B cell (primary cell): ENCODE data around the gene CMTM8. TPM values are rescaled to one million over a fixed set of nuclear protein-coding genes. Genes with fewer than 3 reads are reported as not detected.

ENCODE experiments used
- ATAC-seq: fragments of 200-7000 bp; cut with Tn5 transposase; one replicate; pipeline ENCODE4 v1.10.0; 2021; ENCODE audit warnings: low read depth, mild to moderate bottlenecking, moderate number of reproducible peaks, moderate library complexity
- CTCF ChIA-PET: fragments of 350-600 bp; sonication (Branson Sonifier 250); formaldehyde crosslinking; loops from one replicate; lab custom pipeline; 2021; ENCODE audit warnings: antibody characterized with exemption, inconsistent platforms; lab: Charles Lee
- POLR2A ChIA-PET: fragments of 350-600 bp; sonication (Branson Sonifier 250); formaldehyde crosslinking; loops from one replicate; lab custom pipeline; 2021; ENCODE audit warnings: antibody characterized with exemption; lab: Charles Lee
- DNase-seq: peaks from one replicate; pipeline ENCODE4 v3.0.0; 2013
- H2AFZ ChIP-seq: 2 replicates; pipeline ENCODE4 v1.6.1; 2012; ENCODE audit warnings: mild to moderate bottlenecking, low read depth, low read length; ENCODE audit not compliant: insufficient read depth, poor library complexity, severe bottlenecking
- H3K27ac ChIP-seq, 2 donors: 1 replicate in 1 of 2; 2 replicates in 1 of 2; pipeline ENCODE4 v1.5.1; 2012 to 2013; ENCODE audit warnings: low read length in 2 of 2, mild to moderate bottlenecking in 2 of 2, moderate library complexity in 1 of 2
- H3K27me3 ChIP-seq, 4 experiments: fragments of 200-600 bp in 1 of 4; sonication (generic) in 1 of 4; replicated peaks in 1 of 4; 1 replicate in 2 of 4; 2 replicates in 2 of 4; pipeline versions ENCODE4 v1.6.1 to v1.7.0; 2013 to 2016; ENCODE audit warnings: low read length in 3 of 4, mild to moderate bottlenecking in 2 of 4, mixed read lengths in 1 of 4, moderate library complexity in 1 of 4; ENCODE audit not compliant: insufficient read depth in 4 of 4, control insufficient read depth in 3 of 4; ENCODE audit errors: control extremely low read depth in 1 of 4
- H3K36me3 ChIP-seq, 2 experiments: replicated peaks in 1 of 2; 1 replicate in 1 of 2; 2 replicates in 1 of 2; pipeline versions ENCODE4 v1.6.1 to v1.7.1; 2013; ENCODE audit warnings: low read length in 1 of 2; ENCODE audit not compliant: insufficient read depth in 2 of 2, control insufficient read depth in 1 of 2; ENCODE audit errors: control extremely low read depth in 1 of 2, extremely low read depth in 1 of 2
- H3K4me1 ChIP-seq, 2 donors: fragments of 200-600 bp in 1 of 2; sonication (generic) in 1 of 2; 1 replicate in 1 of 2; 2 replicates in 1 of 2; pipeline versions ENCODE4 v1.5.1 to v1.6.1; 2013 to 2017; ENCODE audit warnings: low read length in 2 of 2; ENCODE audit not compliant: control insufficient read depth in 2 of 2, insufficient read depth in 2 of 2
- H3K4me2 ChIP-seq: replicated peaks from 2 replicates; pipeline ENCODE3; 2012; ENCODE audit warnings: mild to moderate bottlenecking, low read depth, low read length; ENCODE audit not compliant: poor library complexity, severe bottlenecking
- H3K4me3 ChIP-seq, 5 experiments: fragments of 200-600 bp in 1 of 5; sonication (generic) in 1 of 5; 1 replicate in 3 of 5; 2 replicates in 2 of 5; pipeline versions ENCODE4 v1.5.1 to v1.7.0; 2011 to 2016; ENCODE audit warnings: low read length in 4 of 5, mild to moderate bottlenecking in 4 of 5, low read depth in 2 of 5, control low read depth in 1 of 5, moderate library complexity in 1 of 5; ENCODE audit not compliant: insufficient read depth in 1 of 5; ENCODE audit errors: control extremely low read depth in 1 of 5, extremely low read depth in 1 of 5
- H3K79me2 ChIP-seq: fragments of 200-600 bp; sonication (generic); one replicate; pipeline ENCODE4 v1.6.0; 2016; ENCODE audit warnings: low read length; ENCODE audit not compliant: control insufficient read depth, insufficient read depth
- H3K9ac ChIP-seq: fragments of 200-600 bp; sonication (generic); 2 replicates; pipeline ENCODE4 v1.6.1; 2017; ENCODE audit warnings: mild to moderate bottlenecking, low read length, moderate library complexity
- H3K9me3 ChIP-seq, 3 donors: one replicate each; pipeline versions ENCODE4 v1.6.1 to v1.7.1; 2013; ENCODE audit warnings: low read length in 2 of 3; ENCODE audit not compliant: control insufficient read depth in 2 of 3, insufficient read depth in 1 of 3; ENCODE audit errors: control extremely low read depth in 1 of 3
- H4K20me1 ChIP-seq: 2 replicates; pipeline ENCODE4 v1.6.0; 2012; ENCODE audit warnings: mild to moderate bottlenecking, low read length; ENCODE audit not compliant: insufficient read depth, control insufficient read depth, poor library complexity, severe bottlenecking
- H3K27ac Mint-ChIP-seq: one replicate; pipeline ENCODE4 v1.8.0; 2021; ENCODE audit warnings: mixed read lengths
- H3K27me3 Mint-ChIP-seq: one replicate; pipeline ENCODE4 v1.8.0; 2021; ENCODE audit warnings: mixed read lengths
- H3K4me1 Mint-ChIP-seq: one replicate; pipeline ENCODE4 v1.8.0; 2021; ENCODE audit warnings: mixed read lengths
- H3K4me3 Mint-ChIP-seq: one replicate; pipeline ENCODE4 v1.8.0; 2021; ENCODE audit warnings: mixed read lengths
- H3K9me3 Mint-ChIP-seq: one replicate; pipeline ENCODE4 v1.8.0; 2022; ENCODE audit warnings: mixed read lengths; ENCODE audit not compliant: insufficient read depth
- EZH2 ChIP-seq: IDR thresholded peaks from 2 replicates; pipeline ENCODE4 v1.6.1; 2012; ENCODE audit warnings: borderline replicate concordance, low read depth, mild to moderate bottlenecking, moderate library complexity, low read length; ENCODE audit not compliant: insufficient read depth, poor library complexity, severe bottlenecking
- WGBS: methylation state at CpG from one replicate; pipeline ENCODE4 v1.1.5; 2013; ENCODE audit warnings: missing lambda C conversion rate; ENCODE audit not compliant: insufficient coverage; 5-methylcytosine and 5-hydroxymethylcytosine counted together
- intact Hi-C: fragments of 100-400 bp; cut with micrococcal nuclease; formaldehyde crosslinking; loops from one replicate; pipeline ENCODE4 v1.10.0; 2022
- polyA plus RNA-seq: library from polyadenylated mRNA; depleted of rRNA; stranded (reverse); fragments of >200 nt; gene quantifications from 2 replicates; pipeline ENCODE4 v1.2.3, GENCODE V29; 2012
- total RNA-seq, 2 donors: library from RNA; stranded (reverse); fragments of 120-200 nt in 1 of 2; gene quantifications; 1 replicate in 1 of 2; 2 replicates in 1 of 2; pipeline versions ENCODE4 v1.2.3 to v1.2.4, GENCODE V29; 2013 to 2022
- TF ChIP-seq, protein P1 (sequence below): fragments of 200-600 bp; IDR thresholded peaks from one replicate; pipeline ENCODE4 v1.8.0; 2022; ENCODE audit warnings: antibody characterized with exemption, mild to moderate bottlenecking

Gene CMTM8
- total and polyA plus RNA-seq, 2 donors (not counting 1 experiment from before 2014, with no cell fraction given) = 0.25 to 0.28 TPM

DNA sequence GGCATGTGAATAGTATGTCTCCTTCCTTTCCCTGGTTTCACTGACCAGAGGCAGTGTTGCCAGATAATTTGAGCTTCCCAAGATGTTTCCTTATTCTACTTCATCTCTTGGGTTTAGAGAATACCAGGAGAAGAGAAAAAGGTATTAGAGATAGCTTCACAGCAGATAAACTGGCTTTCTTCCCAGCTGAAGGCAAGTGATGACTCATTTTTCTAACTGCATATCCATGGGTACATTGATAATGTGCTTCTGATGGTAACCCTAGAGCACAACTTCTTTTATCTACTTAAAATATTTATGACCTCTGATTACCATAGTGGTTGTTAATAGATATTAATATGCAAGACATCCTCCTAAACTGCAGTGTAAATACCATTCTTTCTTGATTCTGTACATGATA, 34.6 kb upstream of the CMTM8 start:
- DNase-seq = no peak
- H3K27me3 Mint-ChIP-seq = peaks cover 36% of the 10 kb centered on the region

DNA sequence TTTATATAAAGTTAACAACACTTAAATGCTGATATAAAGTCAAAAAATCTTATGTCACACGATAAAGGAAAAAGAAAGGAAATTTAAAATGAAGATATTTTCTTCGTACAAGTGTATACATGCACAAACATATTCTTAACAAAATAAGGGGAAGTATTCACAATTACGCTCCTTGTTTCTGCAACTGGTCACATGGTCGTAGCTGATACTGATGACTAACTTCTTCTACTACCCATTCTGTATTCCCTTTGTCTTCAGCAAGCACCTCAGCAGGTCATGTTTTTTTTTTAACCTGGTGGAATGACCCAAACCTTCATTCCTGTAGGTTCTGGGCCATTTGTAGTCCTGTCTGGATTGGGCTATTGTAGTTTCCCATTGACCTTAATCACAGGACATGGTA, 30.0 kb upstream of the CMTM8 start:
- Histone ChIP-seq H4K20me1 (no peaks in the 10 kb centered on the region), H3K79me2 (no peaks in the 10 kb centered on the region), H3K4me2 (no peak overlapping the region), H3K9ac (no peak overlapping the region), H3K27ac (no peak overlapping the region), H3K9me3 (no peaks in the 10 kb centered on the region), H3K36me3 (no peaks in the 10 kb centered on the region), H3K27me3 (peaks cover 0 to 3% (median 0%) of the 10 kb centered on the region in 4 experiments), H3K4me3 (no peak overlapping the region), H3K4me1 (no peaks in the 10 kb centered on the region), H2AFZ (no peak overlapping the region)
- Mint-ChIP-seq H3K4me3 (no peak overlapping the region), H3K27me3 (peaks cover 13% of the 10 kb centered on the region), H3K4me1 (no peaks in the 10 kb centered on the region), H3K27ac (no peak overlapping the region), H3K9me3 (no peaks in the 10 kb centered on the region)
- ChIA-PET POLR2A (interaction anchor here (0.7 kb wide), 1 partner anchor 29 kb away, joined by 3 read pairs; no protein-coding TSS in a partner anchor), CTCF (no interaction called here)
- intact Hi-C loops = no loop called here
- DNase-seq (no peak), ATAC-seq (no peak)
- TF ChIP-seq EZH2 = no peak
- TF ChIP-seq, protein P1, sequence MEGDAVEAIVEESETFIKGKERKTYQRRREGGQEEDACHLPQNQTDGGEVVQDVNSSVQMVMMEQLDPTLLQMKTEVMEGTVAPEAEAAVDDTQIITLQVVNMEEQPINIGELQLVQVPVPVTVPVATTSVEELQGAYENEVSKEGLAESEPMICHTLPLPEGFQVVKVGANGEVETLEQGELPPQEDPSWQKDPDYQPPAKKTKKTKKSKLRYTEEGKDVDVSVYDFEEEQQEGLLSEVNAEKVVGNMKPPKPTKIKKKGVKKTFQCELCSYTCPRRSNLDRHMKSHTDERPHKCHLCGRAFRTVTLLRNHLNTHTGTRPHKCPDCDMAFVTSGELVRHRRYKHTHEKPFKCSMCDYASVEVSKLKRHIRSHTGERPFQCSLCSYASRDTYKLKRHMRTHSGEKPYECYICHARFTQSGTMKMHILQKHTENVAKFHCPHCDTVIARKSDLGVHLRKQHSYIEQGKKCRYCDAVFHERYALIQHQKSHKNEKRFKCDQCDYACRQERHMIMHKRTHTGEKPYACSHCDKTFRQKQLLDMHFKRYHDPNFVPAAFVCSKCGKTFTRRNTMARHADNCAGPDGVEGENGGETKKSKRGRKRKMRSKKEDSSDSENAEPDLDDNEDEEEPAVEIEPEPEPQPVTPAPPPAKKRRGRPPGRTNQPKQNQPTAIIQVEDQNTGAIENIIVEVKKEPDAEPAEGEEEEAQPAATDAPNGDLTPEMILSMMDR = no peak
- WGBS = no CpG with 5 or more reads among the region's 4 CpGs

More for the DNA sequence above, 34.6 kb upstream of the CMTM8 start:
- Histone ChIP-seq H3K27ac (no peak overlapping the region), H3K36me3 (no peaks in the 10 kb centered on the region), H3K4me3 (no peak overlapping the region), H3K27me3 (peaks cover 0 to 10% (median 3%) of the 10 kb centered on the region in 4 experiments), H4K20me1 (no peaks in the 10 kb centered on the region), H3K9me3 (no peaks in the 10 kb centered on the region), H3K79me2 (no peaks in the 10 kb centered on the region), H3K4me2 (no peak overlapping the region), H3K9ac (no peak overlapping the region), H2AFZ (no peak overlapping the region), H3K4me1 (no peaks in the 10 kb centered on the region)
- Mint-ChIP-seq H3K9me3 (no peaks in the 10 kb centered on the region), H3K27ac (no peak overlapping the region), H3K4me1 (no peaks in the 10 kb centered on the region), H3K4me3 (no peak overlapping the region)
- intact Hi-C loops = no loop called here
- no peak for TF ChIP-seq EZH2
- TF ChIP-seq, protein P1 = no peak
- POLR2A ChIA-PET = no interaction called here
- CTCF ChIA-PET = no interaction called here
- no peak for ATAC-seq
